GM21360 (cell line): Measurements from ENCODE around the gene NPY5R.

ENCODE experiments used
- ATAC-seq: cut with Tn5 transposase; IDR thresholded peaks from one replicate; pipeline ENCODE4 v1.9.1; 2021; ENCODE audit warnings: mild to moderate bottlenecking, moderate library complexity; ENCODE audit not compliant: unreplicated experiment

Gene NPY5R

DNA sequence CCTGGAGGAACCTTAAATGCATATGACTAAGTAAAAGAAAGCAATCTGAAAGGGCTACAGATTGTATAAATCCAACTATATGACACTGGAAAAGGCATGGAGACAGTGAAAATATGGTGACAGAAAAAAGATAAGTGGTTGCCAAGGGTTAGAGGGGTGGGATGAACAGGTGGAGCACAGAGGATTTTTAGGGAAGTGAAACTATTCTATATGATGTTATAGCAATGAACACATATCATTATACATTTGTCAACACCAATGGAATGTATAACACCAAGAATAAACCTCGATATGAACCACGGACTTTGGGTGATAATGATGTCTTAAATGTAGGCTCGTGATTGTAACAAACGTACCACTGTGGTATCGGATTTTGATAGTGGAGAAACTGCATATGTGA is 40.7 kb downstream of the NPY5R start:
- ATAC-seq, result peak; percentile 58

DNA sequence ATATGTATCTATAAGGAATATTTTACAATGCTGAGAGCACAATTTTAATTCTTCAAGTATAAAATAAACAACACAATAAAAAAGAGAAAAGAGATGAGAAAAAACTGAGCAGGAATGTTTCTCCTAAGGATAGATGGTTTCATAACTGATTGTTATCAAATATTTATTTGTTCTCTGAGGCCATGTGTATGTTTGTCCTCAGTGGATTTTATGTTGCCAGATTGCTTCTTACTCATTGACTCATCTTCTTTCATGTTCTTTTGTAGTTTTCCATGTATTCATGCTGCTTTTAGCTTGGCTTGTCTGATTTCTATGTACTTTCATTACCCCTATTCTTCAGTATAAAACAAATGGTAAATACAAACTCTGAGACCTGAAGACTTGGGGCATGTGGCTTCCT is 41.2 kb downstream of the NPY5R start:
- ATAC-seq, result no peak

DNA sequence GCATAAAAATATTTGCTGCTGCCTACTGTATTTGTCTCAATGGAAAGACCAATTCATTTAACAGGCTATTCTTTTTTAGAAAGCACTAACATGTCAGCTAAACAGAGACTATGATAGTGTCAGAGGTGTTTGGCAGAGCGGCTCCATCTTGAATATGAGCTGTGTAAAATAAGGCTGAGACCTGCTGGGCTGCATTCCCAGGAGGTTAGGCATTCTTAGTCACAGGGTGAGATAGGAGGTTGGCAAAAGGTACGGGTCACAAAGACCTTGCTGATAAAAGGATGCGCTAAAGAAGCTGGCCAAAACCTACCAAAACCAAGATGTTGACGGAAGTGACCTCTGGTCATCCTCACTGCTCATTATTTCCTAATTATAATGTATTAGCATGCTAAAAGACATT is 41.8 kb downstream of the NPY5R start:
- ATAC-seq, result no peak

DNA sequence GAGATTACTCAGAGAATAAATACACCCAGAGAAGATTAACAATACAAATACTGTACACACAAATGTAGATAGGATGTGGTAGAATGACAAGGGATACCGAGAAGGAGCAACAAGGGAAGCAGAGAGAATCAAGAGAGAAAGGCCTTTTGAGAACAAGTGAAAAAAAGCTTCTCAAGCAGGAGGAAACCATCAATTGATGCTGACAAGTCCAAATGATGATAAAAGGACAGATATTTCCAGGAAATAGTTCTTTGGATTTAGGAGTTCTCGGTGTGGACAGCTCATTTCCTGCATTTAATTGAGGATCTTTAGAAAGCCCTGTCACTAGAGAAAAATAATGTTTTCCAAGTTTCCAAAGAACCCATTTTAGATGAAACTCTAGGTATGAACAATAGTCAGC is 48.1 kb downstream of the NPY5R start:
- no peak for ATAC-seq

DNA sequence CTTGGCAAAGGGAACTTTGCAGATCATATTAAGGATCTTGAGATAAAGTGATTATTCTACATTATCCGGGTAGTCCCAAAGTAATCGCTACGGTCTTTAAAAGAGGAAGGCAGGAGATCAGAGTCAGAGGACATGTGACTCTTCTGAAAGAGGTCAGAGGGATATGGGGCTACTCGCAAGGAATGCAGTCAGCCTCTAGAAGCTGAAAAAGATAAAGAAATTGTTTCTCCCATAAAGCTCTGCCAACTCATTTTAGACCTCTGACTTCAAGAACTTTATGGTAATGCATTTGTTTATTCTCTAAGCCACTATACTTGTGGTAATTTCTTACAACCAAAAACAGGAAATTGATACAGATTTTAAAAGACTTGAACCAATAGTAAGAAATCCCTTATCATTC is 48.6 kb downstream of the NPY5R start:
- ATAC-seq, result no peak

DNA sequence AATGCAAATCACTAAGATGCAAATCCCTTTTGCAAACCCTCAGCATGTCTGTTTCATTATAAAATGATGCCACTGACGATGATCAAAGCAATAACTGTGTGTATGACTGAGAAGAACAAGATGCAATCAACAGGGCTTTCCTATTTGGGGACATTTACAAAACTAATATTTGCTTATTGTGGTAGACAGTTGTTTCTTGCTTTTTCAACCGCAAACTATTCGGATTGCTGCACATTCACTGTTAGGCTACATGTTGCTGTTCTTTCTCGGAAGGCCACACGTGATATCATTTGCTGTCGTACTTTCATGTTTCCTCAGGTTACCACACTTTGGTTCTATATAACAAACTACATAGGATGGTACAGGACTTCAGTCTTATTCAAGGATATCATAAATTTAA is 49.8 kb downstream of the NPY5R start:
- ATAC-seq, result no peak

DNA sequence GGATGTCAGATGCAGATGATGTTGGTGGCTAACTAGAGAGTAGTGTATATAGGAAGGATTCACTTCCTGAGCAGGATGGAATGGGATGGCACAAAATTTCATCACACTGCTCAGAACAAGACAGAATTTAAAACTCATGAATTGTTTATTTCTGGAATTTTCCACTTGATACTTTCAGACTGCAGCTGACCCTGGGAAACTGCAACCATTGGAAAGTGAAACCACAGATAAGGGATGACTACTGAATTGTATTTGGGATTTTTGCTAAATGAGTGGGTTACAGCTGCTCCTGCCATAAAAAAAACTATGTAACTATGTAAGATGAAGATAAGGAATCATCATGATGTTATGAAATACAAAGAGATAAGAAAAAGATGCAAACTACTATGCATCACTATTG is 51.4 kb downstream of the NPY5R start:
- no peak for ATAC-seq

DNA sequence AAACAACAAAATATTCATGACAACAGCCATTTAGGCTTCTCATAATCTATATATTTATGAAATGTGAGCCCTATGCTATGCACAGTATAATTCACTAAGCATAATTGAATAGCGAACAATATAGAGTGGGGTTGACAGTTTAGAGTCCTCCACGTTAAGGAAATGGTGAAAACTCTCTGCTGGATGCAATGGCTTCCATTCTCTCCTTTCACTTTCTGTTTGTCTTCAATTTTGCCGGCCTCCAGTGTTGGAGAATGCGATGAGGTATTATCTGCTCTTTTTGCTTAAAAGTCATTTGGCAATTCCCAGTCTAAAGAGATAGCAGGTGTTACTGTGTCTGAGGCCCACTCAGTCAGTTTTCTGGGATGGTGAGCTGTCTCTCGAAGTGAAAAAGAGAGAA is 52.1 kb downstream of the NPY5R start:
- ATAC-seq, result no peak

DNA sequence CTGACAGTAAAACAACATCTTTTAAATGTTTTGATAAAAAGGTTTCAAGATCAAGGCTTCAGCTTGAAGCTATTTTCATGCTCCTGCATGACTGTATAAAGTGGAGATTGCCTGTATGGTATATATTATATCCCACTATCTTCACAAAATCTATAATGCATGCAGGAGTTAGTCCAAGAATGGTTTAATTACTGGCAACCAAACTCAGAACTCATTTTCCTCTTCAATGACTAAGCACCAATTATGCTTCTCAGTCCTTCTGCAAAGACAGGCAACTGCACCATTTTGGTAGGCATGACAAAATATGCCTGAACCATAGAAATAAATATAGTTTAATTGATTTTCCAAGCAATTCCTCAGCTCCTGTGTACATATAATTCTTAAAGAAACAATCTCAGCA is 54.5 kb downstream of the NPY5R start:
- no peak for ATAC-seq

DNA sequence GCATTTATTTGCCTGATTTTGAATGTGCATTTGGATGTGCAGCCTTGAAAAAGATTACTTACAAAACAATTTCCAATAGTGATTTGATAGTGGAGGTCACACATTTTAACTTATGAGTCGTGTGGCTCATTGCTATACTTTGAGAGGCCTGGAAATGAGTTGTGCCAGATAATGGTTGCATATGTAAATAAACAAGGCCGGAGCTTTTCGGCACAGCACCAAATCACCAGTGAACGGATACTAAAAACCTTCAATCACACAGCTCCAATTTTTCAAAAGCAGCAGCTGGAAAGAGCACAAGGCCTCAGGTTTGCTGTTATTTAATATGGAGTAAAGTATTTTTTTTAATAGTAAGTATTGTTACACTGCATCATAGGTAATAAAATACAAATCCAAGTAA is 57.2 kb downstream of the NPY5R start:
- no peak for ATAC-seq
